Smooth muscle cell (in vitro differentiated cells): Measurements from ENCODE around the gene FOXC1. TPM values are rescaled to one million over a fixed set of nuclear protein-coding genes. Genes with fewer than 3 reads are reported as not detected.
A peak's percentile ranks its signal among the peaks of the same experiment; 100 is the strongest.

Experiments used
- DNase-seq: peaks from one replicate; lab custom pipeline; 2025; ENCODE audit not compliant: unreplicated experiment; lab: John Stamatoyannopoulos, UW
- H2AFZ ChIP-seq: fragments of 200-600 bp; sonication (generic); 2 replicates; pipeline ENCODE4 v1.6.0; 2016; ENCODE audit warnings: antibody characterized with exemption, low read depth, mild to moderate bottlenecking
- H3F3A ChIP-seq: fragments of 200-600 bp; sonication (generic); 2 replicates; pipeline ENCODE4 v1.6.0; 2017; ENCODE audit warnings: antibody characterized with exemption, low read depth
- H3K27ac ChIP-seq: fragments of 200-600 bp; sonication (generic); 2 replicates; pipeline ENCODE4 v1.5.1; 2016; ENCODE audit warnings: low read depth, mild to moderate bottlenecking
- H3K27me3 ChIP-seq: fragments of 200-600 bp; sonication (generic); 2 replicates; pipeline ENCODE4 v1.6.1; 2016; ENCODE audit warnings: low read depth, mild to moderate bottlenecking
- H3K36me3 ChIP-seq: fragments of 200-600 bp; sonication (generic); 2 replicates; pipeline ENCODE4 v1.5.1; 2016; ENCODE audit warnings: low read depth
- H3K4me1 ChIP-seq: fragments of 200-600 bp; sonication (generic); 2 replicates; pipeline ENCODE4 v1.5.1; 2016; ENCODE audit warnings: low read depth
- H3K4me2 ChIP-seq: fragments of 200-600 bp; sonication (generic); 2 replicates; pipeline ENCODE4 v1.6.0; 2016; ENCODE audit warnings: mild to moderate bottlenecking
- H3K4me3 ChIP-seq: fragments of 200-600 bp; sonication (generic); 2 replicates; pipeline ENCODE4 v1.5.1; 2016; ENCODE audit warnings: mild to moderate bottlenecking
- H3K79me2 ChIP-seq: fragments of 200-600 bp; sonication (generic); 2 replicates; pipeline ENCODE4 v1.6.0; 2016; ENCODE audit warnings: low read depth, mild to moderate bottlenecking
- H3K9ac ChIP-seq: fragments of 200-600 bp; sonication (generic); 2 replicates; pipeline ENCODE4 v1.6.0; 2016; ENCODE audit warnings: low read depth
- H3K9me3 ChIP-seq: fragments of 200-600 bp; sonication (generic); replicated peaks from 2 replicates; pipeline ENCODE4 v1.5.1; 2016; ENCODE audit warnings: low read depth
- H4K20me1 ChIP-seq: fragments of 200-600 bp; sonication (generic); 2 replicates; pipeline ENCODE4 v1.6.0; 2016; ENCODE audit warnings: low read depth
- WGBS: methylation state at CpG from one replicate; pipeline ENCODE4 v1.1.7; 2016; ENCODE audit warnings: low lambda C conversion rate; 5-methylcytosine and 5-hydroxymethylcytosine counted together
- polyA plus RNA-seq: library from polyadenylated mRNA; unstranded; fragments of >200 nt; fragmentation: Nextera tagmentation; extraction: Ambion mirVana; gene quantifications from 2 replicates; pipeline ENCODE4 v1.2.1, GENCODE V29; 2016
- total RNA-seq: library from RNA; depleted of rRNA; stranded (reverse); fragments of >200 nt; gene quantifications from 2 replicates; pipeline ENCODE4 v1.2.3, GENCODE V29; 2014
- TF ChIP-seq, protein P1 (sequence below): fragments of 200-600 bp; sonication (generic); IDR thresholded peaks from 2 replicates; pipeline ENCODE4 v1.5.1; 2017; ENCODE audit warnings: borderline replicate concordance, mild to moderate bottlenecking, antibody characterized with exemption; ENCODE audit not compliant: insufficient read depth, poor library complexity, severe bottlenecking

Gene FOXC1
- total and polyA plus RNA-seq, 2 experiments from 2014 or later, result 0.10 to 1.4 TPM

DNA sequence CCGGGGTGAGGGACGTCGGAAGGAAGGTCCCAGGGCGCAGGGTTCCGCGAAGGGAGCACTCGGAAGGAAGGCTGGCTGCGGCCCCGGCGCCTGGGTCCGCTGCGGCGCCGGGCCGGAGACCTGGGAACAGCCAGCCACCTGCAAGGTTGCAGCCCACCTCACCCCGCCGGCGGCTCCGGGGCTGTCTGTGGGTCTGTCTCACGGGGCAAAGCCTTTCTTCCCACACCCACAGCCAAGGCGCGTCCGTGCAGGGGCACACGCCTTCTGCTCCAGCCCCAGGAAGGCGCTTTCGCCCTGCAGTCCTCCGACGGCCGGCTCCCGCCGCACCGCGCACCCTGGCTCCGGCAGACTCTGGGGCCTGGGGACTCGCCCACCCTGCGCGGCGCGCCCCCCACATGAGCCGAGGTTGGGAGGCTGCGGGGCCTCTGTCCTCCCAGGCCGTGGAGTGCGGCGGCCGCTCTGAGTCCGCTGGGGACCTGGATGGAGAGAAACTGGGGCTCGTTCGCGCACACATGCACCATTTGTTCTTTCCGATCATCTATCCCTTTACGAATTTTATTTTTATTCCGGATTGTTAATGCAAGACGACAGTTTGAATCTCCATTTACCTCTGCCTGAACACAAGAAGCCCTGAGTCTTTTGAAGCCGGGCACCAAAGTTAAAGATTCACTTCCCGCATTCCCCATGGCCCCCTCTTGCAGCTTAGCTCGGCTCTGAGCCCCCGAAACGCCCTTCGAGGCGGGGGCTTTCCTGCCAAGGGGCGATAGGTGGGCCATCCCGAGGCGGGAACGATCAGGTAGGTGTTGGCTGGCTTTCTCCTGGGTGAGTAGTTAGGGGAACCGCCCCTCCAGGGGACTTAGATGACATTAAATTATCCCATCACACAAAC is 4.5 kb upstream of the FOXC1 start:
- H3K9me3 ChIP-seq, result no peaks in the 10 kb centered on the region
- peaks cover 20% of the 10 kb centered on the region for H3K4me1 ChIP-seq
- no peak overlapping the region for H2AFZ ChIP-seq
- no peaks in the 10 kb centered on the region for H3F3A ChIP-seq
- no peaks in the 10 kb centered on the region for H3K36me3 ChIP-seq
- H3K27ac ChIP-seq, result no peak overlapping the region
- peak overlapping the region; percentile 85 for H3K4me2 ChIP-seq
- no peak for DNase-seq
- peaks cover 90% of the 10 kb centered on the region for H3K27me3 ChIP-seq
- H4K20me1 ChIP-seq, result peaks cover 5% of the 10 kb centered on the region
- WGBS, result 8% methylated on average over 64 of the region's 65 CpGs
- no peak overlapping the region for H3K9ac ChIP-seq
- no peaks in the 10 kb centered on the region for H3K79me2 ChIP-seq
- TF ChIP-seq, protein P1, sequence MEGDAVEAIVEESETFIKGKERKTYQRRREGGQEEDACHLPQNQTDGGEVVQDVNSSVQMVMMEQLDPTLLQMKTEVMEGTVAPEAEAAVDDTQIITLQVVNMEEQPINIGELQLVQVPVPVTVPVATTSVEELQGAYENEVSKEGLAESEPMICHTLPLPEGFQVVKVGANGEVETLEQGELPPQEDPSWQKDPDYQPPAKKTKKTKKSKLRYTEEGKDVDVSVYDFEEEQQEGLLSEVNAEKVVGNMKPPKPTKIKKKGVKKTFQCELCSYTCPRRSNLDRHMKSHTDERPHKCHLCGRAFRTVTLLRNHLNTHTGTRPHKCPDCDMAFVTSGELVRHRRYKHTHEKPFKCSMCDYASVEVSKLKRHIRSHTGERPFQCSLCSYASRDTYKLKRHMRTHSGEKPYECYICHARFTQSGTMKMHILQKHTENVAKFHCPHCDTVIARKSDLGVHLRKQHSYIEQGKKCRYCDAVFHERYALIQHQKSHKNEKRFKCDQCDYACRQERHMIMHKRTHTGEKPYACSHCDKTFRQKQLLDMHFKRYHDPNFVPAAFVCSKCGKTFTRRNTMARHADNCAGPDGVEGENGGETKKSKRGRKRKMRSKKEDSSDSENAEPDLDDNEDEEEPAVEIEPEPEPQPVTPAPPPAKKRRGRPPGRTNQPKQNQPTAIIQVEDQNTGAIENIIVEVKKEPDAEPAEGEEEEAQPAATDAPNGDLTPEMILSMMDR, result no peak
- peak overlapping the region; percentile 45 for H3K4me3 ChIP-seq

DNA sequence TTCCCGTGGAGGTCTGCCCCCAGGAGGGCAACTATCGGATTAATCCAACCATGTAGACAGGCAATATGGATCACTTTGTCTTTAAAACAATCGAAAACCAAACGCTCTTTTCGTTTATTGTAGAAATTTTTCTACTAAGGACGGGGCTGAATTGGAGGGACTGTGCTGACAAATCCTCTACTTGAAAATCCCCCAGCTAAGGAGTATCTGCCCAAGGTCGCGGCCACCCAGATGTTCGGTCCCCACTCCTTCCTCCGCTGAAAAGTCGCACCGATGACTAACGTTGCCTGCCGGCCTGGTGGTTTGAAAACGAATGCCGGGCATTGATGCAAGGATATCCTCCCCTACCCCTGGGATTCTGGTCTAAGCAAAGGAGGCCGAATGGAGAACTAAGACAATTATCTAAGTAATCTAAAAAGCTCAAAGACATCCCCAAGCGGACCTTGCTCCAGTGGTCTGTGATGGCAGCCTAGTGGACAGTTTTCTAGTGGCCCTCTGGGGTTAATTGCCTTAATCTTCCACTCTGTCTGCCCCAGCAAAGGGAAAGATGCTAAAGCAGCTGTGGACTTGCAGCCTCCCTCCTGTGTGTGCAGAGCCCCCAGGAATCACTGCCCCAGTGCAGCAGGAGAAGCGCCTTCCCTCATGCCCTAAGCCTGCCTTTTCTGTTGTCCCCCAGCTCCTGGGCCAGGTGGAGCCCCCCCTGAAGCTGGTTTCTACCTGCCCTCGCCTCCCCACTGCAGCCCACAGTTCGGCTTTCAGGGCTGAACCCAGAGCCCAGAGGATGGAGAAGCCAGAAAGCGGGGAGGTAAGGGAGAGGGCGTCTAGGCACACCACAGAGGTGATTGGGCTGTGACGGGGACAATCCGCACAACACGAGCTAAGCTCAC is 3.6 kb upstream of the FOXC1 start:
- Histone ChIP-seq H3K4me3 (no peak overlapping the region), H3K4me2 (peak overlapping the region; percentile 6), H3K4me1 (peaks cover 20% of the 10 kb centered on the region), H2AFZ (no peak overlapping the region), H3K36me3 (no peaks in the 10 kb centered on the region), H3K79me2 (no peaks in the 10 kb centered on the region), H3K27me3 (peaks cover 89% of the 10 kb centered on the region), H3K9me3 (no peaks in the 10 kb centered on the region), H4K20me1 (peaks cover 5% of the 10 kb centered on the region), H3K27ac (no peak overlapping the region), H3K9ac (no peak overlapping the region), H3F3A (no peaks in the 10 kb centered on the region)
- TF ChIP-seq, protein P1, result no peak
- DNase-seq, result no peak
- 4% methylated on average over 26 of the region's 26 CpGs for WGBS

DNA sequence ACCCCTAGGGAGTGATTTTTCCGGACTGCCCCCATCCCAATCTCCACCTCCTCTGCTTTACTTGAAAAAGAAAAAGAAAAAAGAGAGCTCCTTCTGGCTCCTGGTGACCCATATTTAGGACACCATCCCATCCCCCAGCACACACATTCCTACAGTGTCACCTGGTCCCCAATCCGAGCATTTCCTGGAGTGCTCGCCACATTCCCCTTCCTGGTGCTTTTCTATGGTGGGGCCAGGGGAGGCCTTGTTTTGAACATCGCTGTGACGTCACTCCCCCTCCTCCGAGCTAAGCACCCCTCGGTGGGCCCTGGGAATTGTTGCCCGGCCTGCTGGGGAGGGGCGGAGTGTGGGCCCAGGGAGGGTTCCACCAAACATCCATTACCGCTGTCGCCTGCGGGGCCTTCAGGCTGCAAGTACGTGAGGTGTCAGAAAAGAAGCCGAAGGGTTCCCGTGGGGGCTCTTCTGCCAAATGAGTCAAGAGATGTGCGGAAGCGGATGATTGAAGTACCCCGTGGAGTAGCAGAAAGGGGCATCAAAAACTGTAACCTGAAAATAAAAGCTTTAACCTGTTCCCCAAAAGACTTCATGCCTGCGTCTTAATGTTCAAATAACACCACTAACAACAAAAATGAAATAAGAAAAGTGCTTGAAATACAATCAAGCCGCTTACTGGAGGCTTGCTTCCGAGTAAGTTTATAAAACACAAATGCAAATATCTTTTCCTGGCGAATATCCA is 2.8 kb upstream of the FOXC1 start:
- peaks cover 24% of the 10 kb centered on the region for H3K4me1 ChIP-seq
- peaks cover 6% of the 10 kb centered on the region for H4K20me1 ChIP-seq
- no peak overlapping the region for H3K27ac ChIP-seq
- no peak overlapping the region for H3K4me3 ChIP-seq
- no peaks in the 10 kb centered on the region for H3K36me3 ChIP-seq
- no peak overlapping the region for H3K9ac ChIP-seq
- H3K79me2 ChIP-seq, result no peaks in the 10 kb centered on the region
- peak overlapping the region; percentile 55 for H3K4me2 ChIP-seq
- 1% methylated on average over 22 of the region's 22 CpGs for WGBS
- H2AFZ ChIP-seq, result no peak overlapping the region
- no peak for DNase-seq
- H3K27me3 ChIP-seq, result peaks cover 90% of the 10 kb centered on the region
- no peaks in the 10 kb centered on the region for H3K9me3 ChIP-seq
- TF ChIP-seq, protein P1, result no peak
- H3F3A ChIP-seq, result no peaks in the 10 kb centered on the region
